Measurements from ENCODE around the gene LRIT1.

DNA sequence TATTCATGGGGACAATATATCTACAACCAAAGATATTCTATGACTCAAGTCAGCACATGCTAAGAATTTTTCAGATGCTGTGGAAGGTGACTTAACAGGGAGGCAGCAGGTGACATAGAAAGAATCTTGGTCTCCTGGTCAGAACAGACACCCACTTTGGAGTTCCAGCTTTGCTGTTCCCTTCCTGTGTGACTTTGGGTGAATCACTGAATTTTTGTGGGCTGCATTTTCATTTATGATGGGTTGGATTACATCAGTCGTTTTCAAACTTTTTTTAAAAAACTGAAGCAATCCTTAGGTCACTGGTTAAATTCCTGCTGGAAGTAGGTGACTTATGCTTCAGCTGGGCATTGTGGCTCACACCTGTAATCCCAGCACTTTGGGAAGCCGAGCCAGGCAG lies 28.4 kb upstream of the LRIT1 start:
- TF ChIP-seq, protein P1, sequence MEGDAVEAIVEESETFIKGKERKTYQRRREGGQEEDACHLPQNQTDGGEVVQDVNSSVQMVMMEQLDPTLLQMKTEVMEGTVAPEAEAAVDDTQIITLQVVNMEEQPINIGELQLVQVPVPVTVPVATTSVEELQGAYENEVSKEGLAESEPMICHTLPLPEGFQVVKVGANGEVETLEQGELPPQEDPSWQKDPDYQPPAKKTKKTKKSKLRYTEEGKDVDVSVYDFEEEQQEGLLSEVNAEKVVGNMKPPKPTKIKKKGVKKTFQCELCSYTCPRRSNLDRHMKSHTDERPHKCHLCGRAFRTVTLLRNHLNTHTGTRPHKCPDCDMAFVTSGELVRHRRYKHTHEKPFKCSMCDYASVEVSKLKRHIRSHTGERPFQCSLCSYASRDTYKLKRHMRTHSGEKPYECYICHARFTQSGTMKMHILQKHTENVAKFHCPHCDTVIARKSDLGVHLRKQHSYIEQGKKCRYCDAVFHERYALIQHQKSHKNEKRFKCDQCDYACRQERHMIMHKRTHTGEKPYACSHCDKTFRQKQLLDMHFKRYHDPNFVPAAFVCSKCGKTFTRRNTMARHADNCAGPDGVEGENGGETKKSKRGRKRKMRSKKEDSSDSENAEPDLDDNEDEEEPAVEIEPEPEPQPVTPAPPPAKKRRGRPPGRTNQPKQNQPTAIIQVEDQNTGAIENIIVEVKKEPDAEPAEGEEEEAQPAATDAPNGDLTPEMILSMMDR (conservative IDR thresholded peaks at IDR 0.05) = no peak
- no peak for TF ChIP-seq EZH2 (IDR thresholded peaks at IDR 0.05; ENCODE audit: low read depth)

All from PC-9 (cell line).